HG03135 (cell line): ENCODE measurements around the gene CASZ1.

ENCODE experiments used
- ATAC-seq: cut with Tn5 transposase; IDR thresholded peaks from one replicate; pipeline ENCODE4 v1.9.1; 2021; ENCODE audit warnings: mild to moderate bottlenecking, moderate library complexity; ENCODE audit not compliant: unreplicated experiment

Gene CASZ1

GRCh38 chr1:10756842-10757241 is 39.6 kb downstream of the CASZ1 start:
- ATAC-seq: no peak

GRCh38 chr1:10755970-10756521 is 40.4 kb downstream of the CASZ1 start:
- no peak for ATAC-seq

- no peak for ATAC-seq
These were observed 41.7 kb downstream of the CASZ1 start for GRCh38 chr1:10754568-10755329.

GRCh38 chr1:10753299-10753698 is 43.1 kb downstream of the CASZ1 start:
- ATAC-seq: no peak

GRCh38 chr1:10751561-10752085 is 44.8 kb downstream of the CASZ1 start:
- no peak for ATAC-seq

- ATAC-seq: no peak
These were observed 45.3 kb downstream of the CASZ1 start for GRCh38 chr1:10751160-10751559.

GRCh38 chr1:10745886-10746455 is 50.5 kb downstream of the CASZ1 start:
- ATAC-seq: no peak

- no peak for ATAC-seq
These were observed 51.1 kb downstream of the CASZ1 start for GRCh38 chr1:10745383-10745782.

GRCh38 chr1:10744654-10745238 is 51.7 kb downstream of the CASZ1 start:
- ATAC-seq: no peak

- no peak for ATAC-seq
These were observed 52.4 kb downstream of the CASZ1 start for GRCh38 chr1:10744029-10744428.

GRCh38 chr1:10741696-10742095 is 54.8 kb downstream of the CASZ1 start:
- no peak for ATAC-seq

GRCh38 chr1:10740123-10740522 is 56.3 kb downstream of the CASZ1 start:
- no peak for ATAC-seq

GRCh38 chr1:10739589-10739988 is 56.9 kb downstream of the CASZ1 start:
- ATAC-seq: no peak

- no peak for ATAC-seq
These were observed 58.1 kb downstream of the CASZ1 start for GRCh38 chr1:10738061-10739058.

GRCh38 chr1:10737651-10738050 is 58.8 kb downstream of the CASZ1 start:
- ATAC-seq: no peak

GRCh38 chr1:10736634-10737586 is 59.5 kb downstream of the CASZ1 start:
- no peak for ATAC-seq

- ATAC-seq: no peak
These were observed 60.7 kb downstream of the CASZ1 start for GRCh38 chr1:10735563-10736305.

GRCh38 chr1:10734962-10735544 is 61.4 kb downstream of the CASZ1 start:
- no peak for ATAC-seq
